KMS-11 (cell line): ENCODE results near the gene IGF1.

Experiments
- H2AFZ ChIP-seq: fragments of 200-600 bp; sonication (generic); 2 replicates; pipeline ENCODE4 v1.6.1; 2016; ENCODE audit warnings: antibody characterized with exemption, mixed run types, low read depth
- H3K27ac ChIP-seq: fragments of 200-600 bp; sonication (generic); 2 replicates; pipeline ENCODE4 v1.6.1; 2016; ENCODE audit warnings: mild to moderate bottlenecking, mixed run types
- H3K27me3 ChIP-seq: fragments of 200-600 bp; sonication (generic); 2 replicates; pipeline ENCODE4 v1.6.1; 2017; ENCODE audit warnings: mild to moderate bottlenecking, low read depth, mixed run types, moderate library complexity; ENCODE audit not compliant: insufficient read depth
- H3K36me3 ChIP-seq: fragments of 200-600 bp; sonication (generic); 2 replicates; pipeline ENCODE4 v1.6.1; 2017; ENCODE audit warnings: mild to moderate bottlenecking, mixed run types; ENCODE audit not compliant: insufficient read depth
- H3K4me1 ChIP-seq: fragments of 200-600 bp; sonication (generic); 2 replicates; pipeline ENCODE4 v1.6.1; 2016; ENCODE audit warnings: mild to moderate bottlenecking, low read depth, mixed run types; ENCODE audit not compliant: poor library complexity, severe bottlenecking
- H3K4me2 ChIP-seq: fragments of 200-600 bp; sonication (generic); 2 replicates; pipeline ENCODE4 v1.7.0; 2016; ENCODE audit warnings: mild to moderate bottlenecking, mixed run types
- H3K4me3 ChIP-seq: fragments of 200-600 bp; sonication (generic); IDR thresholded peaks from 2 replicates; pipeline ENCODE4 v1.6.1; 2017; ENCODE audit warnings: low read depth, low read length, mixed read lengths; ENCODE audit not compliant: insufficient read depth
- H3K79me2 ChIP-seq: fragments of 200-600 bp; sonication (generic); 2 replicates; pipeline ENCODE4 v1.6.1; 2016; ENCODE audit warnings: low read depth, mixed run types; ENCODE audit not compliant: insufficient read depth
- H3K9ac ChIP-seq: fragments of 200-600 bp; sonication (generic); 2 replicates; pipeline ENCODE4 v1.6.1; 2016; ENCODE audit warnings: mild to moderate bottlenecking, mixed run types
- H4K20me1 ChIP-seq: fragments of 200-600 bp; sonication (generic); 2 replicates; pipeline ENCODE4 v1.6.1; 2016; ENCODE audit warnings: mild to moderate bottlenecking, mixed run types; ENCODE audit not compliant: insufficient read depth
- CTCF ChIP-seq: fragments of 200-600 bp; sonication (generic); conservative IDR thresholded peaks from 2 replicates; pipeline ENCODE4 v1.6.1; 2017; ENCODE audit warnings: low read depth, mild to moderate bottlenecking, antibody characterized with exemption, low read length, moderate library complexity, mixed read lengths

Gene IGF1

GRCh38 chr12:102522768-102523167 is 42.4 kb upstream of the IGF1 start:
- no peaks in the 10 kb centered on the region for H3K79me2 ChIP-seq
- no peaks in the 10 kb centered on the region for H4K20me1 ChIP-seq
- peaks cover 6% of the 10 kb centered on the region for H3K4me1 ChIP-seq
- H3K4me2 ChIP-seq, result no peak overlapping the region
- no peaks in the 10 kb centered on the region for H3K36me3 ChIP-seq
- H2AFZ ChIP-seq, result no peak overlapping the region
- H3K27ac ChIP-seq, result no peak overlapping the region
- no peak overlapping the region for H3K4me3 ChIP-seq
- H3K9ac ChIP-seq, result no peak overlapping the region
- no peak for TF ChIP-seq CTCF
- no peaks in the 10 kb centered on the region for H3K27me3 ChIP-seq

GRCh38 chr12:102521662-102522277 is 41.4 kb upstream of the IGF1 start:
- Histone ChIP-seq H3K27ac (no peak overlapping the region), H3K4me3 (no peak overlapping the region), H4K20me1 (no peaks in the 10 kb centered on the region), H3K36me3 (no peaks in the 10 kb centered on the region), H3K9ac (no peak overlapping the region), H3K79me2 (no peaks in the 10 kb centered on the region), H3K27me3 (no peaks in the 10 kb centered on the region), H3K4me2 (no peak overlapping the region), H2AFZ (no peak overlapping the region), H3K4me1 (peaks cover 6% of the 10 kb centered on the region)
- no peak for TF ChIP-seq CTCF

GRCh38 chr12:102518871-102519270 is 38.5 kb upstream of the IGF1 start:
- no peak for TF ChIP-seq CTCF
- Histone ChIP-seq H3K27ac (no peak overlapping the region), H3K79me2 (no peaks in the 10 kb centered on the region), H3K4me2 (no peak overlapping the region), H3K4me3 (no peak overlapping the region), H3K4me1 (peaks cover 6% of the 10 kb centered on the region), H3K27me3 (no peaks in the 10 kb centered on the region), H3K9ac (no peak overlapping the region), H2AFZ (no peak overlapping the region), H4K20me1 (no peaks in the 10 kb centered on the region), H3K36me3 (no peaks in the 10 kb centered on the region)

GRCh38 chr12:102514696-102515095 is 34.3 kb upstream of the IGF1 start:
- H3K79me2 ChIP-seq, result no peaks in the 10 kb centered on the region
- H3K4me2 ChIP-seq, result no peak overlapping the region
- H3K27me3 ChIP-seq, result no peaks in the 10 kb centered on the region
- no peaks in the 10 kb centered on the region for H3K36me3 ChIP-seq
- H3K27ac ChIP-seq, result no peak overlapping the region
- no peaks in the 10 kb centered on the region for H3K4me1 ChIP-seq
- H3K4me3 ChIP-seq, result no peak overlapping the region
- no peaks in the 10 kb centered on the region for H4K20me1 ChIP-seq
- H3K9ac ChIP-seq, result no peak overlapping the region
- no peak overlapping the region for H2AFZ ChIP-seq
- TF ChIP-seq CTCF, result no peak
